Fibroblast of mammary gland (primary cell): ENCODE data around the gene LIME1.

Experiments used
- DNase-seq: peaks from one replicate; pipeline ENCODE4 v3.0.0-alpha.2; 2010; ENCODE audit warnings: low read depth
- H3K4me3 ChIP-seq: 2 replicates; pipeline ENCODE4 v1.5.1; 2011; ENCODE audit warnings: low read depth, mild to moderate bottlenecking, low read length, moderate library complexity; ENCODE audit not compliant: control insufficient read depth
- CTCF ChIP-seq: conservative IDR thresholded peaks from 2 replicates; pipeline ENCODE4 v1.5.1; 2011; ENCODE audit warnings: low read depth, low read length, inconsistent platforms; ENCODE audit not compliant: control insufficient read depth, insufficient read depth

Gene LIME1

GRCh38 chr20:63697868-63698545 lies 38.5 kb upstream of the LIME1 start:
- no peak for TF ChIP-seq CTCF
- H3K4me3 ChIP-seq, result no peak overlapping the region
- no peak for DNase-seq

GRCh38 chr20:63698739-63699465 lies 37.6 kb upstream of the LIME1 start:
- peak; percentile 91 for DNase-seq
- peak overlapping the region; percentile 6 for H3K4me3 ChIP-seq
- no peak for TF ChIP-seq CTCF

GRCh38 chr20:63699466-63700198 lies 36.8 kb upstream of the LIME1 start:
- TF ChIP-seq CTCF, result no peak
- H3K4me3 ChIP-seq, result no peak overlapping the region
- DNase-seq, result no peak

- DNase-seq, result no peak
- no peak for TF ChIP-seq CTCF
- H3K4me3 ChIP-seq, result no peak overlapping the region
Measured at GRCh38 chr20:63700199-63701050, 36.0 kb upstream of the LIME1 start.

GRCh38 chr20:63701051-63701328 lies 35.5 kb upstream of the LIME1 start:
- no peak overlapping the region for H3K4me3 ChIP-seq
- no peak for DNase-seq
- no peak for TF ChIP-seq CTCF

- no peak for DNase-seq
- TF ChIP-seq CTCF, result no peak
- no peak overlapping the region for H3K4me3 ChIP-seq
Measured at GRCh38 chr20:63701329-63702035, 35.0 kb upstream of the LIME1 start.
